CD14-positive monocyte (primary cell): ENCODE measurements around the gene EPB41L2. TPM values are rescaled to one million over a fixed set of nuclear protein-coding genes. Genes with fewer than 3 reads are reported as not detected.
"Not testable (repeated sequence)": the region's sequence is repeated elsewhere in the genome, so short reads cannot be mapped to it uniquely, and the experiment has no call there.

Experiments
- DNase-seq, 3 donors: peaks; one replicate each; pipeline ENCODE4 v3.0.0-alpha.2; 2011 to 2022
- H2AFZ ChIP-seq: 2 replicates; pipeline ENCODE4 v1.6.0; 2012; ENCODE audit warnings: mild to moderate bottlenecking, low read depth, low read length, inconsistent platforms; ENCODE audit not compliant: insufficient read depth, poor library complexity, severe bottlenecking
- H3K27ac ChIP-seq, 2 donors: 1 replicate in 1 of 2; 2 replicates in 1 of 2; pipeline ENCODE4 v1.5.1; 2012 to 2013; ENCODE audit warnings: low read length in 2 of 2, control low read depth in 1 of 2, inconsistent platforms in 1 of 2, low read depth in 1 of 2, mild to moderate bottlenecking in 1 of 2
- H3K27me3 ChIP-seq, 2 donors: one replicate each; pipeline versions ENCODE4 v1.6.0 to v1.6.1; 2011 to 2013; ENCODE audit warnings: low read length in 2 of 2; ENCODE audit not compliant: control insufficient read depth in 2 of 2, insufficient read depth in 2 of 2
- H3K36me3 ChIP-seq, 2 donors: replicated peaks in 1 of 2; 1 replicate in 1 of 2; 2 replicates in 1 of 2; pipeline versions ENCODE4 v1.5.1 to v1.6.1; 2012 to 2013; ENCODE audit warnings: low read length in 2 of 2, control low read depth in 1 of 2, inconsistent platforms in 1 of 2, mild to moderate bottlenecking in 1 of 2; ENCODE audit not compliant: insufficient read depth in 2 of 2, control insufficient read depth in 1 of 2
- H3K4me1 ChIP-seq, 2 donors: 1 replicate in 1 of 2; 2 replicates in 1 of 2; pipeline versions ENCODE4 v1.5.1 to v1.6.1; 2012 to 2013; ENCODE audit warnings: low read length in 2 of 2, control low read depth in 1 of 2, inconsistent platforms in 1 of 2, mild to moderate bottlenecking in 1 of 2, moderate library complexity in 1 of 2; ENCODE audit not compliant: insufficient read depth in 2 of 2, control insufficient read depth in 1 of 2
- H3K4me2 ChIP-seq: replicated peaks from 2 replicates; pipeline ENCODE3; 2012; ENCODE audit warnings: low read length, moderate library complexity, mild to moderate bottlenecking; ENCODE audit not compliant: poor library complexity, severe bottlenecking; ENCODE audit errors: extremely low read depth
- H3K4me3 ChIP-seq, 3 experiments: fragments of 200-600 bp in 1 of 3; sonication (generic) in 1 of 3; replicated peaks in 1 of 3; 1 replicate in 2 of 3; 2 replicates in 1 of 3; pipeline ENCODE4 v1.5.1; 2011 to 2013; ENCODE audit warnings: low read length in 3 of 3, mild to moderate bottlenecking in 3 of 3, control low read depth in 2 of 3, low read depth in 2 of 3, inconsistent platforms in 1 of 3, moderate library complexity in 1 of 3
- H3K79me2 ChIP-seq: 2 replicates; pipeline ENCODE4 v1.6.0; 2012; ENCODE audit warnings: mild to moderate bottlenecking, control low read depth, inconsistent platforms, low read length, moderate library complexity; ENCODE audit not compliant: insufficient read depth
- H3K9ac ChIP-seq: 2 replicates; pipeline ENCODE4 v1.6.0; 2017; ENCODE audit warnings: low read length, mild to moderate bottlenecking; ENCODE audit not compliant: insufficient read depth, poor library complexity, severe bottlenecking
- H3K9me3 ChIP-seq, 2 donors: replicated peaks in 1 of 2; 1 replicate in 1 of 2; 2 replicates in 1 of 2; pipeline versions ENCODE4 v1.5.1 to v1.6.1; 2012 to 2013; ENCODE audit warnings: low read length in 2 of 2, control low read depth in 1 of 2; ENCODE audit not compliant: control insufficient read depth in 1 of 2, insufficient read depth in 1 of 2
- H4K20me1 ChIP-seq: 2 replicates; pipeline ENCODE4 v1.6.0; 2012; ENCODE audit warnings: mild to moderate bottlenecking, low read length, control low read depth, moderate library complexity; ENCODE audit not compliant: insufficient read depth
- H3K27ac Mint-ChIP-seq, 7 donors: one replicate each; pipeline ENCODE4 v1.8.0; 2020; ENCODE audit warnings: mild to moderate bottlenecking in 7 of 7, mixed read lengths in 7 of 7, moderate library complexity in 6 of 7, inconsistent platforms in 2 of 7
- H3K27me3 Mint-ChIP-seq, 3 donors: one replicate each; pipeline ENCODE4 v1.8.0; 2021 to 2022; ENCODE audit warnings: low read depth in 3 of 3, mild to moderate bottlenecking in 3 of 3, mixed read lengths in 3 of 3, moderate library complexity in 3 of 3, inconsistent platforms in 1 of 3
- H3K36me3 Mint-ChIP-seq, 2 donors: one replicate each; pipeline ENCODE4 v1.8.0; 2020; ENCODE audit warnings: mixed read lengths in 2 of 2, inconsistent platforms in 1 of 2, mild to moderate bottlenecking in 1 of 2
- H3K4me1 Mint-ChIP-seq: one replicate; pipeline ENCODE4 v1.8.0; 2020; ENCODE audit warnings: mild to moderate bottlenecking, mixed read lengths
- H3K4me3 Mint-ChIP-seq, 2 donors: one replicate each; pipeline ENCODE4 v1.8.0; 2020; ENCODE audit warnings: mild to moderate bottlenecking in 2 of 2, mixed read lengths in 2 of 2, moderate library complexity in 1 of 2
- H3K9me3 Mint-ChIP-seq, 7 donors: one replicate each; pipeline ENCODE4 v1.8.0; 2020 to 2022; ENCODE audit warnings: mixed read lengths in 7 of 7, mild to moderate bottlenecking in 6 of 7, moderate library complexity in 6 of 7, inconsistent platforms in 2 of 7
- CTCF ChIP-seq: fragments of 200-600 bp; IDR thresholded peaks from one replicate; pipeline ENCODE4 v1.8.0; 2022; ENCODE audit warnings: antibody characterized with exemption, mild to moderate bottlenecking
- WGBS: methylation state at CpG from one replicate; pipeline ENCODE4 v1.1.5; 2013; ENCODE audit warnings: missing lambda C conversion rate; ENCODE audit not compliant: insufficient coverage; 5-methylcytosine and 5-hydroxymethylcytosine counted together
- intact Hi-C, 2 donors: fragments of 100-400 bp; cut with micrococcal nuclease; formaldehyde crosslinking; loops; one replicate each; pipeline versions ENCODE4 v1.15.0 to v1.15.1; 2023
- polyA plus RNA-seq, 3 donors: library from polyadenylated mRNA; depleted of rRNA in 1 of 3; unstranded in 2 of 3; stranded (reverse) in 1 of 3; fragments of 300-500 nt in 2 of 3; fragments of >200 nt in 1 of 3; fragmentation: Illumina TruSeq in 2 of 3; gene quantifications; 1 replicate in 2 of 3; 2 replicates in 1 of 3; pipeline ENCODE4 v1.2.3, GENCODE V29; 2012 to 2021

The EPB41L2 gene
- polyA plus RNA-seq, 3 donors = 3.4 to 7.2 (median 4.6) TPM

- peak in 1 of 3 donors; percentile 30 for DNase-seq
- H3K27ac ChIP-seq, H3K27ac Mint-ChIP-seq, intact Hi-C loops, H4K20me1 ChIP-seq, H3K9ac ChIP-seq, H3K4me3 ChIP-seq, H3K4me1 ChIP-seq, H3K79me2 ChIP-seq, H3K4me3 Mint-ChIP-seq, H3K27me3 Mint-ChIP-seq, H3K4me2 ChIP-seq, H3K27me3 ChIP-seq, H2AFZ ChIP-seq, H3K36me3 Mint-ChIP-seq, H3K4me1 Mint-ChIP-seq, H3K36me3 ChIP-seq: not testable (repeated sequence)
- H3K9me3 Mint-ChIP-seq = peaks cover 13 to 35% (median 28%) of the 10 kb centered on the region in 7 donors
- WGBS = no CpG with 5 or more reads among the region's 3 CpGs
- H3K9me3 ChIP-seq = peaks cover 0 to 15% of the 10 kb centered on the region in 2 donors
These were observed 27.3 kb upstream of the EPB41L2 start for GRCh38 chr6:131090339-131090738.

DNA sequence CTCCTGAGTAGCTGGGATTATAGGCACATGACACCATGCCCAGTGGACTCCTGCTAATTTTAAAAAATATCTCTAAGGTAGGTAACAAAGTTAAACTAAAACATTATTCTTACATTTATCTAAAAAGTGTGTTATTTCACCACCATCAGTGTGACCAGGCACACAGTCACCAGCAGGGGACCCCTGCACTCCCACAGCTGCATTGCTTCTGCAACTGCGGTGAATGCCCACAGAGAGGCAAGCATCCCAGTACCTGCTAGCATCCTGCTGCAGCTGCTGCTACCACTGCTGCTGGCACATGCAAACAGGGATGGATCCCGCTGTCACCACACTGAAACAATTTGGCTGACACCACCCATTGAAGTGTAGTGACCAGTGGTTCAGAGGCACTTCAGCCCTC lies 21.9 kb upstream of the EPB41L2 start:
- Mint-ChIP-seq H3K27me3 (peaks cover 2 to 3% (median 2%) of the 10 kb centered on the region in 3 donors), H3K36me3 (no peaks in the 10 kb centered on the region), H3K4me1 (peaks cover 2% of the 10 kb centered on the region), H3K9me3 (peaks cover 8 to 24% (median 20%) of the 10 kb centered on the region in 7 donors), H3K4me3 (no peak overlapping the region), H3K27ac (no peak overlapping the region)
- H2AFZ ChIP-seq = no peak overlapping the region
- 94% methylated on average over 2 of the region's 2 CpGs for WGBS
- no peaks in the 10 kb centered on the region for H3K27me3 ChIP-seq
- no peak overlapping the region for H3K4me2 ChIP-seq
- no peaks in the 10 kb centered on the region for H3K4me1 ChIP-seq
- no peak overlapping the region for H3K27ac ChIP-seq
- no peak overlapping the region for H3K4me3 ChIP-seq
- H3K9me3 ChIP-seq = peaks cover 0 to 10% of the 10 kb centered on the region in 2 donors
- no peak overlapping the region for H3K9ac ChIP-seq
- TF ChIP-seq CTCF = no peak
- intact Hi-C loops = no loop called here
- H3K79me2 ChIP-seq = no peaks in the 10 kb centered on the region
- DNase-seq = no peak
- no peaks in the 10 kb centered on the region for H3K36me3 ChIP-seq
- no peaks in the 10 kb centered on the region for H4K20me1 ChIP-seq
